NCI-H2081 (cell line): ENCODE measurements around the gene TCAF2.
"Not testable (repeated sequence)": the region's sequence is repeated elsewhere in the genome, so short reads cannot be mapped to it uniquely, and the experiment has no call there.

Source experiments
- DNase-seq, 2 experiments: peaks; one replicate each; lab custom pipeline; 2025; lab: John Stamatoyannopoulos, UW

Gene TCAF2

GRCh38 chr7:143620646-143621045 is at the start of gene TCAF2:
TSS of gene TCAF2 (plus strand) at chr7:143620974.
- not testable (repeated sequence) for DNase-seq

GRCh38 chr7:143571501-143571900 is 49.3 kb upstream of the TCAF2 start, which contains the start of gene CTAGE15:
TSS of gene CTAGE15 (plus strand) at chr7:143571801. CDS start at chr7:143571818, 17 bp downstream.
- not testable (repeated sequence) for DNase-seq

- not testable (repeated sequence) for DNase-seq
Measured at GRCh38 chr7:143588183-143588582, 32.6 kb upstream of the TCAF2 start.

- not testable (repeated sequence) for DNase-seq
Measured at GRCh38 chr7:143589897-143590296, 30.9 kb upstream of the TCAF2 start.

- not testable (repeated sequence) for DNase-seq
Measured at GRCh38 chr7:143598086-143598485, 22.7 kb upstream of the TCAF2 start.

GRCh38 chr7:143603549-143603948 is 17.2 kb upstream of the TCAF2 start:
- not testable (repeated sequence) for DNase-seq

GRCh38 chr7:143606088-143606487 is 14.7 kb upstream of the TCAF2 start:
- not testable (repeated sequence) for DNase-seq

GRCh38 chr7:143615545-143615944 is 5.2 kb upstream of the TCAF2 start:
- not testable (repeated sequence) for DNase-seq

GRCh38 chr7:143617204-143617603 is 3.6 kb upstream of the TCAF2 start:
- DNase-seq = not testable (repeated sequence)

- not testable (repeated sequence) for DNase-seq
Measured at GRCh38 chr7:143620058-143620457, 716 bp upstream of the TCAF2 start.

- DNase-seq = not testable (repeated sequence)
Measured at GRCh38 chr7:143621175-143621574, 401 bp downstream of the TCAF2 start.

- DNase-seq = not testable (repeated sequence)
Measured at GRCh38 chr7:143622130-143622529, 1.4 kb downstream of the TCAF2 start.

GRCh38 chr7:143630653-143631052 is 9.9 kb downstream of the TCAF2 start:
- DNase-seq = not testable (repeated sequence)

- DNase-seq = not testable (repeated sequence)
Measured at GRCh38 chr7:143632506-143632905, 11.7 kb downstream of the TCAF2 start.

GRCh38 chr7:143633013-143633618 is 12.3 kb downstream of the TCAF2 start:
- not testable (repeated sequence) for DNase-seq

- DNase-seq = not testable (repeated sequence)
Measured at GRCh38 chr7:143635364-143636240, 14.8 kb downstream of the TCAF2 start.

GRCh38 chr7:143639372-143639771 is 18.6 kb downstream of the TCAF2 start:
- DNase-seq = not testable (repeated sequence)

GRCh38 chr7:143640528-143641189 is 19.9 kb downstream of the TCAF2 start:
- not testable (repeated sequence) for DNase-seq

GRCh38 chr7:143646598-143646997 is 25.8 kb downstream of the TCAF2 start:
- not testable (repeated sequence) for DNase-seq

- DNase-seq = not testable (repeated sequence)
Measured at GRCh38 chr7:143649902-143650301, 29.1 kb downstream of the TCAF2 start.

- not testable (repeated sequence) for DNase-seq
Measured at GRCh38 chr7:143650447-143650846, 29.7 kb downstream of the TCAF2 start.
